ENCODE measurements around the gene CCDC74A. TPM values are rescaled to one million over a fixed set of nuclear protein-coding genes. Genes with fewer than 3 reads are reported as not detected.
"Not testable (repeated sequence)": the region's sequence is repeated elsewhere in the genome, so short reads cannot be mapped to it uniquely, and the experiment has no call there.

CCDC74A gene
- total RNA-seq: 2.8 and 3.3 TPM in 2 replicates

DNA sequence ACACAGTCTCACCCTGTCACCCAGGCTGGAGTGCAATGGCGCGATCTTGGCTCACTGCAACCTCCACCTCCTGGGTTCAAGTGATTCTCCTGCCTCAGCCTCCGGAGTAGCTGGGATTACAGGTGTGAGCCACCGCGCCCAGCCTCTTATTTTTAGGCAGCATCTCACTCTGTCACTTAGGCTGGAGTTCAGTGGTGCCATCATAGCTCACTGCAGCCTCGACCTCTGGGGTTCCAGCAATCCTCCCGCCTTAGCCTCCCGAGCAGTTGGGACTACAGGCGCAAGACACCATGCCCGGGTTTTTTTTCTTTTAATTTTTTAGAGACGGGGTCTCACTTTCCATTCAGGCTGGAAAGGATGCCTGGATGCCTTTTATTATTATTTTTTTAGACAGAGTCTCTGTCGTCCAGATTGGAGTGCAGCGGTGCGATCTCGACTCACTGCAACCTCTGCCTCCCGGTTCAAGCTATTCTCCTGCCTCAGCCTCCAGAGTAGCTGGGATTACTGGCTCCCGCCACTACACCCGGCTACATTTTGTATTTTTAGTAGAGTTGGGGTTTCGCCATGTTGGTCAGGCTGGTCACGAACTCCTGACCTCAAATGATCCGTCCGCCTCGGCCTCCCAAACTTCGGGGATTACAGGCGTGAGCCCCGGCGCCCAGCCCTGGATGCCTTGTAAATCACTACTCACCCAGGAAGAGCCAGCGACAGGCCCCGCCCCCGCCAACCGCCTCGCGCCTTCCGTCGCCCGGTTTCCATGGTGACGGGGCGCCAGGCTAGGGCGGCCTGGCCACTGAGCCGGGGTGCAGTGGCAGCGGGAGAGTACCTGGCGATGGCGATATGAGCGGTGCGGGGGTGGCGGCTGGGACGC lies at the start of gene CCDC74A:
TSS of gene CCDC74A (plus strand) at position 758 of the 871 bp plus-strand sequence. CDS start at position 841, 83 bp downstream.
- DNase-seq (ENCODE audit: low spot score): peak; percentile 78
- H3K4me3 Mint-ChIP-seq (ENCODE audit: low read depth): peak within 1 kb of the TSS; percentile 81
- H3K27ac Mint-ChIP-seq: peak within 1 kb of the TSS; percentile 72
- H3K36me3 Mint-ChIP-seq (ENCODE audit: low read depth); H3K27me3 Mint-ChIP-seq (ENCODE audit: low read depth); H3K9me3 Mint-ChIP-seq: not testable (repeated sequence)
- peaks cover 15% of the 10 kb centered on the region for H3K4me1 Mint-ChIP-seq (ENCODE audit: low read depth)
- intact Hi-C loops (cut with micrococcal nuclease): loop anchor here (1.0 to 5.0 kb wide), 3 partner anchors 35 to 155 kb away; partner anchors contain the start of gene MZT2A

- H3K27ac Mint-ChIP-seq; H3K9me3 Mint-ChIP-seq; H3K27me3 Mint-ChIP-seq (ENCODE audit: low read depth); DNase-seq (ENCODE audit: low spot score); H3K4me1 Mint-ChIP-seq (ENCODE audit: low read depth); H3K4me3 Mint-ChIP-seq (ENCODE audit: low read depth); intact Hi-C loops (cut with micrococcal nuclease): not testable (repeated sequence)
- peaks cover 13% of the 10 kb centered on the region for H3K36me3 Mint-ChIP-seq (ENCODE audit: low read depth)
Measured at GRCh38 chr2:131478074-131478849, 49.4 kb upstream of the CCDC74A start.

DNA sequence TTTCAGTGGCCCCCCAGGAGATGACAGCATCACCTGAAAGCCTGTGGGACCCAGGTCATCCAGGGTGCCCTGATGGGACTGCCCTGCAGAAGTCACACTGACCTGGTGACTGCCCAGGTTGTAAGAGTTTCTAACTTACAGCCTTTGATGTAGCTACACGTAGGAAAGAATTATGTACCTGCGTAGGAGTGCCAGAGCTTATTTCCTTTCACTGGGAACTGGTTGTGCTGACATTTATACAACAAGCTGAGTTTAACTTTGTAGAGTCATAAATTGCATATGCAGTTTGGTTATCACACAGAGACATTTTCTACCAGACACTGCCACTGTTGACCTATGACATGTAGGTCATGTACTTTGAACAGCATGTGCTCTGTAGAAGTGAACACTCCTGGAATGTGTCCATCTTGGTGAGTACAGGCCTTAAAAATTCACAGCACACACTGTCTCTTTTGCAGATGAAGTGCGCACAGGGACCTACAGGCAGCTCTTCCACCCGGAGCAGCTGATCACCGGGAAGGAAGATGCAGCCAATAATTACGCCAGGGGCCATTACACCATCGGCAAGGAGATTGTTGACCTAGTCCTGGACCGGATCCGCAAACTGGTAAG lies 48.7 kb upstream of the CCDC74A start:
- H3K9me3 Mint-ChIP-seq; DNase-seq (ENCODE audit: low spot score); intact Hi-C loops (cut with micrococcal nuclease); H3K27me3 Mint-ChIP-seq (ENCODE audit: low read depth); H3K4me1 Mint-ChIP-seq (ENCODE audit: low read depth); H3K27ac Mint-ChIP-seq; H3K4me3 Mint-ChIP-seq (ENCODE audit: low read depth): not testable (repeated sequence)
- peaks cover 13% of the 10 kb centered on the region for H3K36me3 Mint-ChIP-seq (ENCODE audit: low read depth)

DNA sequence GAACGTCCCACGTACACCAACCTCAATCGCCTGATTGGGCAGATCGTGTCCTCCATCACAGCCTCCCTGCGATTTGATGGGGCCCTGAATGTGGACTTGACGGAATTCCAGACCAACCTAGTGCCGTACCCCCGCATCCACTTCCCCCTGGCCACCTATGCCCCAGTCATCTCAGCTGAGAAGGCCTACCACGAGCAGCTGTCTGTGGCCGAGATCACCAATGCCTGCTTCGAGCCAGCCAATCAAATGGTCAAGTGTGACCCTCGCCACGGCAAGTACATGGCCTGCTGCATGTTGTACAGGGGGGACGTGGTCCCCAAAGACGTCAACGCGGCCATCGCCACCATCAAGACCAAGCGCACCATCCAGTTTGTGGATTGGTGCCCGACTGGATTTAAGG lies 47.3 kb upstream of the CCDC74A start:
- H3K27ac Mint-ChIP-seq; H3K4me1 Mint-ChIP-seq (ENCODE audit: low read depth); DNase-seq (ENCODE audit: low spot score); H3K4me3 Mint-ChIP-seq (ENCODE audit: low read depth); intact Hi-C loops (cut with micrococcal nuclease); H3K27me3 Mint-ChIP-seq (ENCODE audit: low read depth); H3K9me3 Mint-ChIP-seq: not testable (repeated sequence)
- peaks cover 13% of the 10 kb centered on the region for H3K36me3 Mint-ChIP-seq (ENCODE audit: low read depth)

- H3K9me3 Mint-ChIP-seq; H3K4me3 Mint-ChIP-seq (ENCODE audit: low read depth); DNase-seq (ENCODE audit: low spot score); H3K36me3 Mint-ChIP-seq (ENCODE audit: low read depth); intact Hi-C loops (cut with micrococcal nuclease); H3K4me1 Mint-ChIP-seq (ENCODE audit: low read depth); H3K27ac Mint-ChIP-seq; H3K27me3 Mint-ChIP-seq (ENCODE audit: low read depth): not testable (repeated sequence)
Measured at GRCh38 chr2:131482506-131483155, 45.1 kb upstream of the CCDC74A start.

DNA sequence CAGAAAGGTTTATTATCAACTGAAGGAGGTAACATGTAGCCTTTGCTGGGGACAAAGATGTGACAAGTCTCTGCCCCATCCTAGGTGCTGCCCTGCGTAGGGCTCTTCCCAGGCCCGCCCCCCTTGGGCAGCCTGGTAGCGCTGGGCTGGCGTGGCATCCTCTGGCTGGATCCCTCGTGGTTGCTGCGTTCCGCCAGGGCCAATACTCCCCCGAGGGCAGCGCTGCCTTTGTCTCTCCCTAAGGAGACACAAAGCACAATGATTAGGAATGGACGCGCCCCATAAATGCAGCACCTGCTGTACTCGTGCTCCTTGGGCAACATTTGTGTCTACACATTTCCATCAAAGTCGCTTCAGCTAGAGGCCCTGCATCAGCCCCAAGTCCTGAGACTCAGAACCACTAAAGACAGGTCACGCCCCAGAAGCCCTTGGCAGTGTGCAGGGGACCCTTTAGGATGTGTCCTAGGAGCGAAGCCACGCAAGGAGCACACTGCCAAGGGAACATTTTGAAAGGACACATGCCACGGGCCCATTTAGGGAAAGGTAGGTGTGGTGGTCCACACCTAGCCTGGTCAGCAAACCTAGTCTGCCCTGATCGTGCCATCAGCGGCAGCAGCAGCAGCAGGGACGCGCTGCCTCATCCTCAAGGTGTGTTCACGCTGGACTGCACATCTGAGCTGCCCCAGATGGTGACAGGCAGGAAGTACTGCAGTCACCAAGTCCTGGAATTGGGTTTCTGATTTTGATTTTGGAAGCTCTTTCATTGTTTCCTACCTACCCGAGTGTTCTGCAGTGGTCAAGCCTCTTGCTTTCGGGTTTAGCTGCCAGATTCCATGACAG lies 43.5 kb upstream of the CCDC74A start:
- DNase-seq (ENCODE audit: low spot score); H3K4me3 Mint-ChIP-seq (ENCODE audit: low read depth); H3K9me3 Mint-ChIP-seq; intact Hi-C loops (cut with micrococcal nuclease); H3K27me3 Mint-ChIP-seq (ENCODE audit: low read depth); H3K4me1 Mint-ChIP-seq (ENCODE audit: low read depth); H3K27ac Mint-ChIP-seq: not testable (repeated sequence)
- peaks cover 12% of the 10 kb centered on the region for H3K36me3 Mint-ChIP-seq (ENCODE audit: low read depth)

GRCh38 chr2:131484906-131485460 lies 42.7 kb upstream of the CCDC74A start:
- H3K27me3 Mint-ChIP-seq (ENCODE audit: low read depth); H3K4me3 Mint-ChIP-seq (ENCODE audit: low read depth); intact Hi-C loops (cut with micrococcal nuclease); H3K4me1 Mint-ChIP-seq (ENCODE audit: low read depth); DNase-seq (ENCODE audit: low spot score); H3K9me3 Mint-ChIP-seq; H3K27ac Mint-ChIP-seq: not testable (repeated sequence)
- H3K36me3 Mint-ChIP-seq (ENCODE audit: low read depth): peaks cover 17% of the 10 kb centered on the region

DNA sequence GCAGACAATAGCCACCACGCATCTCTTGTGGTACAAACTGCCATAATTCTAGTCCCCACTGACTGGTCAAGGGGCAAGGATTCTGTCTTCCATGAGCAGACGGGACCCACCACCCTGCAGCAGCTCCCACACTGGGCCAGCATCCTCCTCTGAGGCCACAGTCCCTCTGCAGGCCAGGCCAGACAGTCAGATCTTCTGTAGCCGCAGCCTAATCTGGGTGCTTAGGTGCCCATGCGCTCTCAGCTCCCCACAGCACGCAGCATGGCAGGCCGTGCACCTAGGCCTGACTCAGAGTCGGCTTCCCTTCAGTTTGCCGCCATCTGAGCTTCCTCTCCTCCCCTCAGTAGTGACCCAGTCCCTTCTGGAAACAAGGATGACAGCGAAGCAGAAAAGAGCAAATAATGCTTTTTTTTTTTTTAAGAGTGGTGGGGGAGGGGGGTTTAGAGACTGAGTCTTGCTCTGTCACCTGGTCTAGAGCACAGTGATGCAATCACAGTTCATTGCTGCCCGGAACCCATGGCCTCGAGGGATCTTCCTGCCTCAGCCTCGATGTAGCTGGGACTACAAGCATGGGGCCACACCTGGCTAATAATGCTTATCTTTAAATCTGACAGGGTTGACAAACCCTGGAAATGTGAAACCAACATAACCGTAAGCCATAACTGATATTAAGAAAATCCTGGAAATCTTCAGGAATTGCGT lies 41.3 kb upstream of the CCDC74A start:
- H3K27me3 Mint-ChIP-seq (ENCODE audit: low read depth); H3K9me3 Mint-ChIP-seq; H3K4me1 Mint-ChIP-seq (ENCODE audit: low read depth); H3K27ac Mint-ChIP-seq; intact Hi-C loops (cut with micrococcal nuclease); DNase-seq (ENCODE audit: low spot score); H3K4me3 Mint-ChIP-seq (ENCODE audit: low read depth): not testable (repeated sequence)
- peaks cover 30% of the 10 kb centered on the region for H3K36me3 Mint-ChIP-seq (ENCODE audit: low read depth)

DNA sequence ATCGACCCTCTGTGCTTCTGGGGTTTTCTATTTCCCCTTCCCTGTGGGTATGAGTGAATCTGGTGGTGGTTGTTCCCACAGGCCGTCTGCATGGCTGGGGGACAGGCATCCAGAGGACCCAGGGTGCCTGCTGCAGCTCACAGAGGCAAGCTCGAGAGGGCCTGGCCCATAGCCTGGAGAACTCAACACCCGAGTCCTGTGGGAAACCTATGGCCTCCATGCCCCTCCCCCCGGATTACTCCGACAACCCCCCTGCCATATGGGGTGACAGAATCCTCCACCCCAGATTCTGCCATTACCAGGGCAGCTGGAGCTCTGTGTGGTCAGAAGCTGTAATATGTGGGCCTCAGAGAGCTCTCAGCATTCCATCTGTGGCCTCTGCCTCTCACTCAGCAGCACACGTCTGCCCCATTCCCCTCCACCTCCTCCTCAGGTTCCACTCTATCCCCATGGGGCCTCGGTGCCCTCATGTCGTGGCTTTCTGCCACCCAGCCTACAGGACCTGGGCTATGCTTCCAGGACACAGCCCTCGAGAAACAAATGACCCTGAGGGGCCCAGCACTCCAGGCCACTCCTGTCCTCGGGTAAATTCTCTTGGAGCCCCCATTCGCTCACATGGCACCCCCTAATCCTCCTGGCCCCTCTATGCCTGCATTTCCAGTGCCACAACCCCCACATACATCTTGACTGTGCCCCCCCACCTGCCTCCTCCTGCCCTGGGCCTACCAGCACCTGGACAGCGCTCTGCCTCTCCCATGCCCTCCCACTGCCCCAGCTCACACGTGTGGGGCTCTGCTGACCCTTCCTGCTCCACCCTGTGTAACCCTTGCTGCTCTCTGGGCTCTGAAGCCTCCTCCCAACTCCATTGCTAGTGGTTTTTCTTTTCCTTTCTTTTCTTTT lies 39.1 kb upstream of the CCDC74A start:
- intact Hi-C loops (cut with micrococcal nuclease): no loop called here
- H3K27me3 Mint-ChIP-seq (ENCODE audit: low read depth): no peaks in the 10 kb centered on the region
- no peaks in the 10 kb centered on the region for H3K9me3 Mint-ChIP-seq
- H3K4me3 Mint-ChIP-seq (ENCODE audit: low read depth): no peak overlapping the region
- no peak overlapping the region for H3K27ac Mint-ChIP-seq
- H3K36me3 Mint-ChIP-seq (ENCODE audit: low read depth): peaks cover 34% of the 10 kb centered on the region
- peaks cover 4% of the 10 kb centered on the region for H3K4me1 Mint-ChIP-seq (ENCODE audit: low read depth)
- no peak for DNase-seq (ENCODE audit: low spot score)

DNA sequence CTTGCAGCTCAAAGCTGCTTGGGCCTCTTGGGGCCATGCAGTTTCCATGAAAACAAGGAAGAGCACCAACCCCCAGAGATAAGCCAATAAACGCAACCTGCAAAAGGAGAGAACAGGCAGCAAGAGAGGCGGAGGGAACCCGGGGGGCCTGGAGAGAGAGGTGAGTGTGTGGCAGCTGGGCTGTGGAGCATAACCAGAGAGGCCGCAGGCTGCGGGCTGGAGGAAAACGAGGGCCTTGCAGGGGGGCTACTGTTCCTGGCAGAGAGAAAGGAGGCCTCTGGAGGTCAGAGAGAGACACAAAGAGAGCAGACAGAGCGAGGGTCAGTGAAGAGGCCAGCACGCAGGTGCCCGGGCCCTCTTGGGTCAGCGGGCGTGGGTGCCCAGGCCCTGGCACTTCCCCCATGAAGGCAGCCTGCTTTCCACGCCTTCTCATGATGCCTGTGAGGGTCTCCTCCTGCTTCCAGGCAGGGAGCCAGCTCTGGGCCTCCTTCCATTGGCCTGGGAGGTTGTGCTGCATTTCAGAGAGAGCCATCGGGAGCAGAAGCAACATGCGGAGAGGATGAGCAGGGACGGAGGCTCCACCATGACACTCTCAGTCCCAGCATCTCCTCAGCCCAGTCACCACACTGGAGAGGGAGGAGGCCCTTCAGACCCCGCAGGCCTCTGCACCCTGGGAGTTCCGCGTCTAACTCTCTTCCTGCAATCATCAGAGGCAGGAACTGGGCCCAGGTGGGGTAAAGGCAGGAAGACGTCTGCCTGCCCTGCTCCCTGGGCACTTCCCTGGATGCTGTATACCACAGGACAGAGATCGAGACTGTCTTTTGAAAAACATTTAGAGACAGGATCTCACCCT lies 36.8 kb upstream of the CCDC74A start:
- Mint-ChIP-seq H3K27ac (peak overlapping the region; percentile 90), H3K36me3 (ENCODE audit: low read depth) (peaks cover 34% of the 10 kb centered on the region), H3K4me1 (ENCODE audit: low read depth) (peaks cover 16% of the 10 kb centered on the region), H3K4me3 (ENCODE audit: low read depth) (peak overlapping the region; percentile 87)
- intact Hi-C loops (cut with micrococcal nuclease): loop anchor here (5.0 kb wide), 1 partner anchor 1309 kb away; the partner anchor contains the start of genes MZT2B and SMPD4
- not testable (repeated sequence) for H3K9me3 Mint-ChIP-seq; H3K27me3 Mint-ChIP-seq (ENCODE audit: low read depth)
- peak; percentile 25 for DNase-seq (ENCODE audit: low spot score)

Data from activated T-helper 2 cell treated with anti-CD3 and anti-CD28 coated beads, Interferon-gamma antibody, Interleukin-2, Interleukin-4, amounts not matched to agents 10 μg/mL and 5 μg/mL and 100 μg/mL, durations not matched to agents 14 hours and 24 hours and 36 hours (primary cell).